ENCODE data around the gene RGS11. TPM values are rescaled to one million over a fixed set of nuclear protein-coding genes. Genes with fewer than 3 reads are reported as not detected.
A peak's percentile ranks its signal among the peaks of the same experiment; 100 is the strongest.

RGS11 gene
- total RNA-seq, 1 donor from 2014 or later, result 32.6 TPM

DNA sequence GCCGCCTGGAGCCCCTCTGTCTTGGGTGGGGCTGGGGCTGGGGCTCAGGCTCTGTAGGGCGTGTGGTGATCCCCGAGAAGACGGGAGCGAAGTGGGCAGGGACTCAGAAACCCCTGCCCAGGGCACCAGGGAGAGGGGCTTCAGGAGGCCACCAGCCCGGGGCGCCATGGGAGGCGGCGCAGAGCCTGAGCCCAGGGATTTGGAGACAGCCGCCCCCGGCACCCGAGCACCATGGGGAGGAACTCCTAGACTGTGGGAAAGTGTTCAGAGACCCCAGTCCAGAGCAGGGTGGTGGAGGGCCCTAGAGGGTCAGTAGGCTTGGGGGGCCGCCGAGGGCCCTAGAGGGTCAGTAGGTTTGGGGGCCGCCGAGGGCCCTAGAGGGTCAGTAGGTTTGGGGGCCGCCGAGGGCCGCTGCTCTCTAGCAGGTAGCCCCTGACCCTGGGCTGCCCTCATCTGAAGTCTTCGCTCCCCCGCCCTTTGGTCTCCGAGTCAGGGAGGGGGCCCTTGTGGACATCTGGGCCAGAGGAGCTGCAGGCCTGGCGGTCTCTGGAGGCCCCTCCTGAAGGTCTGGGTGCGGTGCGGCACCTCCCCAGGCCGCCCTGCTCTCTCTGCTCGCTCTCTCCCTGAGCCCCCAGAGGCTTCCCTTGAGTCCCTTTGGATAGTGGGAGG, 5.4 kb upstream of the RGS11 start:
- Histone ChIP-seq H3K4me3 (peak overlapping the region; percentile 40 to 61), H3K4me1 (peaks cover 4 to 5% of the 10 kb centered on the region in 2 donors), H3K36me3 (no peaks in the 10 kb centered on the region), H3K9me3 (no peaks in the 10 kb centered on the region), H3K27ac (no peak overlapping the region), H3K27me3 (peaks cover 11% of the 10 kb centered on the region)
- no peak for DNase-seq (ENCODE audit: low spot score in 2 of 2)
- intact Hi-C loops (cut with DNase I), result no loop called here
- TF ChIP-seq CTCF (IDR thresholded peaks at IDR 0.05), result no peak

DNA sequence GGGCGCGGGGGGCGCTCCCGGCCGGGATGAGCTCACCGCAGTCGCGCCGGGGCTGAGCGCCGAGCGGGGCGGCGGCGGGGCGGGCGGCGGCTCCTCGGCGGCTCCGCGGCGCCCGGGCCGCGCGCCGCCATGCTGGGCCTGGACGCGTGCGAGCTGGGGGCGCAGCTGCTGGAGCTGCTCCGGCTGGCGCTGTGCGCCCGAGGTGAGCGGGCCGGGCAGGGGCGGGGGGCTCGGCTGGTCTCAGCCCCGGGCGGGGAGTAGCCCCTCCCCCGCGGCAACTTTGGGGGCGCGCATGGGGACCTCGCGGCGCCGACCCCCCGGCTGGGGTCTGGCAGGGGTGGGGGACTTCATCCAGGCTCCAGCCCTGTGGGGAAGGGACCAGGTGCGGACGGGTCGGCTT, 4.8 kb upstream of the RGS11 start, which contains the start of gene ARHGDIG:
ARHGDIG (plus strand) TSS at position 40 of the 400 bp plus-strand sequence; CDS start at position 130, 90 bp downstream.
- intact Hi-C loops (cut with DNase I), result no loop called here
- no peaks in the 10 kb centered on the region for H3K9me3 ChIP-seq
- DNase-seq (ENCODE audit: low spot score in 2 of 2), result no peak
- H3K27me3 ChIP-seq, result peaks cover 11% of the 10 kb centered on the region
- TF ChIP-seq CTCF (IDR thresholded peaks at IDR 0.05), result no peak
- peaks cover 4 to 5% of the 10 kb centered on the region in 2 donors for H3K4me1 ChIP-seq
- H3K36me3 ChIP-seq, result no peaks in the 10 kb centered on the region
- H3K27ac ChIP-seq, result no peak within 1 kb of the TSS
- H3K4me3 ChIP-seq, result peak within 1 kb of the TSS; percentile 40 to 61

- H3K4me3 ChIP-seq, result peak overlapping the region in 1 of 2 donors; percentile 54
Measured at GRCh38 chr16:280005-280460, 4.3 kb upstream of the RGS11 start.

GRCh38 chr16:279531-279930, 3.8 kb upstream of the RGS11 start:
- no peak for TF ChIP-seq CTCF (IDR thresholded peaks at IDR 0.05)
- no peak for DNase-seq (ENCODE audit: low spot score in 2 of 2)
- Histone ChIP-seq H3K27ac (no peak overlapping the region), H3K9me3 (no peaks in the 10 kb centered on the region), H3K27me3 (peaks cover 11% of the 10 kb centered on the region), H3K4me1 (peaks cover 10 to 11% of the 10 kb centered on the region in 2 donors), H3K36me3 (no peaks in the 10 kb centered on the region), H3K4me3 (no peak overlapping the region)
- intact Hi-C loops (cut with DNase I), result no loop called here

More at GRCh38 chr16:280005-280460, 4.3 kb upstream of the RGS11 start:
- DNase-seq (ENCODE audit: low spot score in 2 of 2), result no peak
- Histone ChIP-seq H3K27ac (no peak overlapping the region), H3K36me3 (no peaks in the 10 kb centered on the region), H3K9me3 (no peaks in the 10 kb centered on the region), H3K27me3 (peaks cover 11% of the 10 kb centered on the region), H3K4me1 (peaks cover 6 to 7% of the 10 kb centered on the region in 2 donors)
- TF ChIP-seq CTCF (IDR thresholded peaks at IDR 0.05), result no peak
- intact Hi-C loops (cut with DNase I), result no loop called here

- intact Hi-C loops (cut with DNase I), result no loop called here
- no peak for DNase-seq (ENCODE audit: low spot score in 2 of 2)
- H3K4me3 ChIP-seq, result no peak overlapping the region
- H3K36me3 ChIP-seq, result no peaks in the 10 kb centered on the region
- no peaks in the 10 kb centered on the region for H3K9me3 ChIP-seq
- peaks cover 10 to 11% of the 10 kb centered on the region in 2 donors for H3K4me1 ChIP-seq
- peaks cover 11% of the 10 kb centered on the region for H3K27me3 ChIP-seq
- no peak for TF ChIP-seq CTCF (IDR thresholded peaks at IDR 0.05)
- no peak overlapping the region for H3K27ac ChIP-seq
Measured at GRCh38 chr16:278863-279366, 3.2 kb upstream of the RGS11 start.
